ENCODE results near the gene UBASH3B.

The UBASH3B gene

GRCh38 chr11:122726028-122726427, 70.5 kb downstream of the UBASH3B start:
- DNase-seq (ENCODE audit: low read depth in 1 of 2, low spot score in 1 of 2) = no peak
- Histone ChIP-seq H3K27ac (replicated peaks) (no peak overlapping the region), H3K4me3 (replicated peaks; ENCODE audit: insufficient read depth, low read length) (no peak overlapping the region), H3K27me3 (ENCODE audit: insufficient read depth, poor library complexity, severe bottlenecking) (no peaks in the 10 kb centered on the region)
- TF ChIP-seq CTCF (IDR thresholded peaks at IDR 0.05; ENCODE audit: insufficient read depth, low read length) (no peak), GABPA (IDR thresholded peaks at IDR 0.05; ENCODE audit: low read depth) (no peak), REST (IDR thresholded peaks at IDR 0.05; ENCODE audit: insufficient replicate concordance, low read depth) (no peak), POLR2AphosphoS5 (IDR thresholded peaks at IDR 0.05; ENCODE audit: low read depth) (no peak), SPI1 (IDR thresholded peaks at IDR 0.05; ENCODE audit: borderline replicate concordance, low read depth) (no peak)

GRCh38 chr11:122727101-122727929, 71.8 kb downstream of the UBASH3B start:
- Histone ChIP-seq H3K27me3 (ENCODE audit: insufficient read depth, poor library complexity, severe bottlenecking) (no peaks in the 10 kb centered on the region), H3K4me3 (replicated peaks; ENCODE audit: insufficient read depth, low read length) (no peak overlapping the region), H3K27ac (replicated peaks) (no peak overlapping the region)
- DNase-seq (ENCODE audit: low read depth in 1 of 2, low spot score in 1 of 2) = no peak
- TF ChIP-seq REST (IDR thresholded peaks at IDR 0.05; ENCODE audit: insufficient replicate concordance, low read depth) (no peak), SPI1 (IDR thresholded peaks at IDR 0.05; ENCODE audit: borderline replicate concordance, low read depth) (no peak), POLR2AphosphoS5 (IDR thresholded peaks at IDR 0.05; ENCODE audit: low read depth) (no peak), CTCF (IDR thresholded peaks at IDR 0.05; ENCODE audit: insufficient read depth, low read length) (no peak), GABPA (IDR thresholded peaks at IDR 0.05; ENCODE audit: low read depth) (no peak)

GRCh38 chr11:122728561-122728960, 73.0 kb downstream of the UBASH3B start:
- no peak for DNase-seq (ENCODE audit: low read depth in 1 of 2, low spot score in 1 of 2)
- Histone ChIP-seq H3K27ac (replicated peaks) (no peak overlapping the region), H3K27me3 (ENCODE audit: insufficient read depth, poor library complexity, severe bottlenecking) (no peaks in the 10 kb centered on the region), H3K4me3 (replicated peaks; ENCODE audit: insufficient read depth, low read length) (no peak overlapping the region)
- no peak for TF ChIP-seq REST (IDR thresholded peaks at IDR 0.05; ENCODE audit: insufficient replicate concordance, low read depth)
- TF ChIP-seq SPI1 (IDR thresholded peaks at IDR 0.05; ENCODE audit: borderline replicate concordance, low read depth) = no peak
- no peak for TF ChIP-seq GABPA (IDR thresholded peaks at IDR 0.05; ENCODE audit: low read depth)
- no peak for TF ChIP-seq CTCF (IDR thresholded peaks at IDR 0.05; ENCODE audit: insufficient read depth, low read length)
- TF ChIP-seq POLR2AphosphoS5 (IDR thresholded peaks at IDR 0.05; ENCODE audit: low read depth) = no peak

All from HL-60 (cell line).